K562 (cell line): ENCODE results near the gene MIR17HG. TPM values are rescaled to one million over a fixed set of nuclear protein-coding genes. Genes with fewer than 3 reads are reported as not detected.

ENCODE experiments used
- ATAC-seq: fragments of 200-7000 bp; cut with Tn5 transposase; 3 replicates; pipeline ENCODE4 v1.9.1; 2020; ENCODE audit warnings: moderate library complexity
- BruUV-seq: library from RNA; stranded (reverse); fragments of 400-500 nt; replicated peaks from 2 replicates; lab custom pipeline; 2021; lab: Mats Ljungman, UMichigan
- CTCF ChIA-PET: fragments of 300-600 bp; formaldehyde crosslinking; extraction: SDS; loops from one replicate; lab custom pipeline; 2021; ENCODE audit warnings: low intra/inter-chr PET ratio; lab: Yijun Ruan, JAX
- POLR2A ChIA-PET: fragments of 300-600, 350-650 bp; sonication (Branson Sonifier 250); formaldehyde crosslinking; extraction: SDS; loops from one replicate; lab custom pipeline; 2021; ENCODE audit warnings: antibody characterized with exemption, inconsistent platforms; lab: Yijun Ruan, JAX
- DNase-seq, 4 experiments: peaks; one replicate each; pipeline versions ENCODE4 v3.0.0 to v3.0.0-alpha.2; 2011 to 2018; ENCODE audit warnings: low spot score in 3 of 4, mixed read lengths in 3 of 4; ENCODE audit errors: extremely low read depth in 1 of 4
- FAIRE-seq: peaks from 2 replicates; lab custom pipeline; 2011; peaks lifted over from hg19 to GRCh38; lab: Jason Lieb, UNC
- H2AFZ ChIP-seq: 2 replicates; pipeline ENCODE4 v1.6.0; 2011; ENCODE audit warnings: low read depth, low read length, control low read depth, inconsistent platforms
- H3K27ac ChIP-seq: fragments of 200-600 bp; 3 replicates; pipeline ENCODE4 v1.8.0; 2011; ENCODE audit warnings: low read depth, mild to moderate bottlenecking, control low read depth, inconsistent platforms, low read length, moderate library complexity, mixed read lengths; ENCODE audit errors: extremely low read depth
- H3K27me3 ChIP-seq, 2 experiments: fragments of 300-600 bp in 1 of 2; 2 replicates in 1 of 2; 3 replicates in 1 of 2; pipeline versions ENCODE4 v1.6.0 to v1.8.0; 2011; ENCODE audit warnings: inconsistent platforms in 2 of 2, low read length in 2 of 2, mild to moderate bottlenecking in 1 of 2, mixed read lengths in 1 of 2, moderate library complexity in 1 of 2; ENCODE audit not compliant: control insufficient read depth in 2 of 2, insufficient read depth in 2 of 2
- H3K36me3 ChIP-seq: fragments of 300-600 bp; 3 replicates; pipeline ENCODE4 v1.8.0; 2011; ENCODE audit warnings: mild to moderate bottlenecking, low read length, inconsistent platforms; ENCODE audit not compliant: control insufficient read depth, insufficient read depth
- H3K4me1 ChIP-seq, 2 experiments: fragments of 200-600 bp in 1 of 2; replicated peaks in 1 of 2; 2 replicates in 1 of 2; 3 replicates in 1 of 2; pipeline versions ENCODE4 v1.5.1 to v1.8.0; 2011; ENCODE audit warnings: inconsistent platforms in 2 of 2, low read length in 2 of 2, mild to moderate bottlenecking in 1 of 2, mixed read lengths in 1 of 2, moderate library complexity in 1 of 2; ENCODE audit not compliant: control insufficient read depth in 2 of 2, insufficient read depth in 2 of 2
- H3K4me2 ChIP-seq: 2 replicates; pipeline ENCODE4 v1.6.1; 2011; ENCODE audit warnings: low read length, control low read depth, inconsistent platforms, mixed read lengths; ENCODE audit not compliant: insufficient read depth
- H3K4me3 ChIP-seq: fragments of 200-600 bp; sonication (generic), shearing (Covaris generic); 2 replicates; pipeline ENCODE4 v1.5.1; 2016; ENCODE audit warnings: control low read depth, inconsistent platforms
- H3K79me2 ChIP-seq: fragments of 200-600 bp; 3 replicates; pipeline ENCODE4 v1.8.0; 2011; ENCODE audit warnings: low read length, inconsistent platforms; ENCODE audit not compliant: control insufficient read depth, insufficient read depth
- H3K9ac ChIP-seq, 2 experiments: 2 replicates each; pipeline versions ENCODE4 v1.6.0 to v1.6.1; 2011; ENCODE audit warnings: low read depth in 2 of 2, low read length in 2 of 2, control low read depth in 1 of 2, inconsistent platforms in 1 of 2, mild to moderate bottlenecking in 1 of 2, mixed read lengths in 1 of 2; ENCODE audit not compliant: insufficient read depth in 1 of 2
- H3K9me1 ChIP-seq: one replicate; pipeline ENCODE4 v1.6.0; 2011; ENCODE audit warnings: inconsistent platforms, mild to moderate bottlenecking, low read length, moderate library complexity; ENCODE audit not compliant: control insufficient read depth, insufficient read depth
- H3K9me3 ChIP-seq: replicated peaks from 2 replicates; pipeline ENCODE4 v1.5.1; 2011; ENCODE audit warnings: low read depth, low read length, inconsistent platforms; ENCODE audit not compliant: control insufficient read depth, insufficient read depth
- H4K20me1 ChIP-seq: replicated peaks from 2 replicates; pipeline ENCODE4 v1.6.1; 2011; ENCODE audit warnings: low read length, inconsistent platforms, mixed read lengths; ENCODE audit not compliant: control insufficient read depth, insufficient read depth
- HDAC1 ChIP-seq, 2 experiments: fragments of 450-650 bp; IDR thresholded peaks; 2 replicates each; pipeline ENCODE4 v1.6.1; 2016 to 2017; ENCODE audit warnings: inconsistent platforms in 1 of 2, mild to moderate bottlenecking in 1 of 2, moderate library complexity in 1 of 2
- HNRNPLL ChIP-seq: fragments of 200-400 bp; formaldehyde crosslinking; IDR thresholded peaks from 2 replicates; pipeline ENCODE4 v1.6.1; 2017; ENCODE audit warnings: low read length, low read depth, mild to moderate bottlenecking; ENCODE audit not compliant: poor library complexity, severe bottlenecking
- MTA3 ChIP-seq: fragments of 450-650 bp; formaldehyde crosslinking; IDR thresholded peaks from 2 replicates; pipeline ENCODE4 v1.6.1; 2017; ENCODE audit warnings: mild to moderate bottlenecking, borderline replicate concordance
- RFX5 ChIP-seq: IDR thresholded peaks from 2 replicates; pipeline ENCODE4 v1.6.1; 2011; ENCODE audit warnings: low read depth, mild to moderate bottlenecking, improper control_type of control experiment, low read length
- SNIP1 ChIP-seq: fragments of 450-650 bp; IDR thresholded peaks from 2 replicates; pipeline ENCODE4 v1.7.1; 2017; ENCODE audit warnings: low read depth, mild to moderate bottlenecking
- SP2 ChIP-seq: IDR thresholded peaks from 2 replicates; pipeline ENCODE4 v1.6.1; 2011; ENCODE audit warnings: mild to moderate bottlenecking, low read depth, low read length, moderate library complexity; ENCODE audit not compliant: poor library complexity, severe bottlenecking; ENCODE audit errors: extremely low read depth
- ZNF124 ChIP-seq: sonication (generic); formaldehyde crosslinking; IDR thresholded peaks from 2 replicates; pipeline ENCODE4 v1.8.1; 2022; ENCODE audit warnings: missing genetic modification reagents
- WGBS: fragments of 100-300 bp; shearing (Covaris generic); methylation state at CpG from one replicate; pipeline ENCODE4 v1.1.6; 2016; ENCODE audit warnings: low coverage, mixed read lengths; ENCODE audit not compliant: insufficient coverage; ENCODE audit errors: missing lambda C conversion rate; 5-methylcytosine and 5-hydroxymethylcytosine counted together
- in situ Hi-C: fragments of 300-500 bp; cut with MboI; formaldehyde crosslinking; loops from 4 replicates; pipeline ENCODE4 v1.15.0; 2018; ENCODE audit warnings: inconsistent platforms, mixed read lengths
- intact Hi-C: fragments of 100-400 bp; cut with micrococcal nuclease; formaldehyde crosslinking; loops from 2 replicates; pipeline ENCODE4 v1.14.2; 2022
- polyA plus RNA-seq, 8 experiments: library from polyadenylated mRNA; depleted of rRNA in 4 of 8; stranded (reverse) in 5 of 8; unstranded in 3 of 8; fragments of >200 nt; fragmentation: Nextera tagmentation in 2 of 8; fragmentation: Illumina TruSeq in 1 of 8; extraction: Ambion mirVana in 2 of 8; extraction: Trizol in 1 of 8; gene quantifications; 2 replicates each; pipeline versions ENCODE4 v1.2.1 to v1.2.3, GENCODE V29; 2011 to 2014; ENCODE audit warnings: inconsistent platforms in 1 of 8, missing spikeins in 1 of 8
- total RNA-seq, 7 experiments: library from RNA; depleted of rRNA in 6 of 7; stranded (reverse); fragments of >200 nt in 6 of 7; fragmentation: Illumina TruSeq in 2 of 7; extraction: Trizol in 2 of 7; gene quantifications; 2 replicates each; pipeline versions ENCODE4 v1.2.1 to v1.2.3, GENCODE V29; 2011 to 2021; ENCODE audit warnings: low replicate concordance in 1 of 7

Gene MIR17HG
- total and polyA plus RNA-seq, 9 of the 15 experiments (the other 6 are each of a cell fraction or from before 2014, with no cell fraction given): 44.2 to 218 (median 77.8) TPM

DNA sequence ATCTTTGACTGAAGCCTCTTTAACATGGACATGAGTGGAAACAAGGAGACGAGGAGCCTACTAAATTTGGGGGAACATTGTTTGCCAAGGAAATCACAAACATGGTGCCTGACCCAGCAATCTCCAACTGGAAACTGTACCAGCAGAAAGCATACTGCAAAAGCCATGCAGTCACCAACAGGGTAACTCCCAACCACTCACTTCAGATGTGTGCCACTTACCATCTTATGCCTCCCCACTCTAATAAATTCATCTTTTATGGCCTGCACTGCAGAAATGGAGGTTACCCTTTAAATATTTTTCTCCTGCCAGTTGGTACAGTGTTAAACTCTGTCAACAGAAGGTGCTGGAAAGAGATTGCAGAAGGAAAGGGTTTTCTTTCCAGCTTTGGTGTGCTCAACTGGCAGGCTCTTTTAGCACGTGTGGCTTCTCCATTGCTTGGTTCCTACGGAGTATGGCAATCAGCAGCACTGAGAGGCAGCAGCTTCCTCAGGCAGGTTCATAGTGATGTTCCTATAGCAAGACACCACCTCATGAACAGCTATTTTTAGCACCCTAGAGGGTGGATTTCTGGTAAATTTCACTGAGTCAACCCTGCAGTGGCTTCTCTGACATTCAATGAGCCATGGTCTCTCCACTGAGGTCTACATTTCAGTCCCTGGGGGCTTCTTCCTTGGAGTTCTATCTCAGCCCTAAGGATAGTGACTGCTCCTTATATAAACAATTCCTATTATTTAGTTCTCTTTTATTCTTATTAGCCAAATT is 21.4 kb downstream of the MIR17HG start:
- no peak overlapping the region for H3K27ac ChIP-seq
- no peak overlapping the region for H3K4me2 ChIP-seq
- H3K4me1 ChIP-seq: peaks cover 0 to 9% of the 10 kb centered on the region in 2 experiments; a peak in 3 of 5 replicates
- in situ Hi-C loops (no loop called here), intact Hi-C loops (loop anchor here (5.0 kb wide), 1 partner anchor 33 kb away; no protein-coding TSS in a partner anchor)
- no peaks in the 10 kb centered on the region for H3K36me3 ChIP-seq
- H4K20me1 ChIP-seq: no peaks in the 10 kb centered on the region
- H2AFZ ChIP-seq: no peak overlapping the region
- no peaks in the 10 kb centered on the region for H3K27me3 ChIP-seq
- no peak overlapping the region for H3K4me3 ChIP-seq
- H3K9me3 ChIP-seq: no peaks in the 10 kb centered on the region
- ChIA-PET POLR2A (interaction anchor here (0.9 to 4.3 kb wide), 4 partner anchors 11 to 21 kb away, joined by 3 to 99 read pairs (median 10); partner anchors contain the start of gene MIR17HG), CTCF (no interaction called here)
- no peak for FAIRE-seq
- peak; percentile 29 for ATAC-seq
- TF ChIP-seq HDAC1 (IDR thresholded peaks at IDR 0.05): no peak
- no peak for TF ChIP-seq RFX5
- TF ChIP-seq SP2: no peak
- no peak for TF ChIP-seq ZNF124
- no peak for TF ChIP-seq SNIP1
- no peak for TF ChIP-seq MTA3
- no peak for TF ChIP-seq HNRNPLL
- under 1% methylated on average over 3 of the region's 3 CpGs for WGBS
- no peaks in the 10 kb centered on the region for H3K79me2 ChIP-seq
- no TSS peak for BruUV-seq
- H3K9me1 ChIP-seq: no peaks in the 10 kb centered on the region
- DNase-seq: no peak
- H3K9ac ChIP-seq: no peak overlapping the region
